ENCODE measurements around the gene TMEM163.

The TMEM163 gene

GRCh38 chr2:134527381-134527780 lies 191.4 kb downstream of the TMEM163 start:
- Histone ChIP-seq H4K91ac (ENCODE audit: low read length) (no peak overlapping the region), H3K9ac (ENCODE audit: low read length) (no peak overlapping the region), H3K27ac (ENCODE audit: low read length, poor library complexity, severe bottlenecking) (no peak overlapping the region), H3K14ac (ENCODE audit: low read length in 2 of 2) (no peak overlapping the region), H2BK15ac (ENCODE audit: low read depth, poor library complexity, severe bottlenecking) (no peak overlapping the region), H2BK120ac (ENCODE audit: low read depth, low read length) (no peak overlapping the region), H4K8ac (ENCODE audit: low read length) (no peak overlapping the region), H3K36me3 (ENCODE audit: control insufficient read depth in 1 of 2, insufficient read depth in 2 of 2, low read depth in 1 of 2, low read length in 2 of 2) (peaks cover 0 to 3% of the 10 kb centered on the region in 2 experiments), H2BK12ac (ENCODE audit: low read length in 2 of 2) (no peak overlapping the region), H2BK5ac (ENCODE audit: low read depth, low read length, poor library complexity, severe bottlenecking) (no peak overlapping the region), H2AK5ac (ENCODE audit: low read length, severe bottlenecking) (no peak overlapping the region), H3K18ac (ENCODE audit: low read depth in 1 of 2, low read length in 2 of 2) (no peak overlapping the region), H3K23ac (ENCODE audit: low read length in 2 of 2) (no peak overlapping the region), H3K27me3 (ENCODE audit: control insufficient read depth in 1 of 2, insufficient read depth in 1 of 2, low read length in 2 of 2) (peaks cover 0 to 30% of the 10 kb centered on the region in 2 experiments), H3K79me1 (replicated peaks; ENCODE audit: low read length, poor library complexity, severe bottlenecking) (peaks cover 20% of the 10 kb centered on the region), H3K4me3 (ENCODE audit: insufficient read depth in 1 of 2, low read depth in 1 of 2, low read length in 2 of 2) (no peak overlapping the region), H3K4me2 (ENCODE audit: low read length, poor library complexity, severe bottlenecking) (peak overlapping the region; percentile 51), H2AFZ (ENCODE audit: low read depth, low read length) (no peak overlapping the region), H3K4ac (ENCODE audit: low read depth in 1 of 2, low read length in 2 of 2) (no peak overlapping the region), H3K4me1 (ENCODE audit: control insufficient read depth, insufficient read depth, low read depth, low read length) (peaks cover 3% of the 10 kb centered on the region), H3K9me3 (ENCODE audit: control insufficient read depth, low read length) (no peaks in the 10 kb centered on the region)
- 32% methylated on average over 5 of the region's 6 CpGs for WGBS
- peak; percentile 3 for DNase-seq

GRCh38 chr2:134522496-134523455 lies 196.0 kb downstream of the TMEM163 start:
- peaks cover 0 to 3% of the 10 kb centered on the region in 2 experiments for H3K36me3 ChIP-seq (ENCODE audit: control insufficient read depth in 1 of 2, insufficient read depth in 2 of 2, low read depth in 1 of 2, low read length in 2 of 2)
- H3K27ac ChIP-seq (ENCODE audit: low read length, poor library complexity, severe bottlenecking) = no peak overlapping the region
- H2BK15ac ChIP-seq (ENCODE audit: low read depth, poor library complexity, severe bottlenecking) = no peak overlapping the region
- no peak overlapping the region for H2AK5ac ChIP-seq (ENCODE audit: low read length, severe bottlenecking)
- no peak overlapping the region for H2BK120ac ChIP-seq (ENCODE audit: low read depth, low read length)
- no peak overlapping the region for H3K23ac ChIP-seq (ENCODE audit: low read length in 2 of 2)
- no peak overlapping the region for H3K9ac ChIP-seq (ENCODE audit: low read length)
- peaks cover 0 to 42% of the 10 kb centered on the region in 2 experiments for H3K27me3 ChIP-seq (ENCODE audit: control insufficient read depth in 1 of 2, insufficient read depth in 1 of 2, low read length in 2 of 2)
- H2BK12ac ChIP-seq (ENCODE audit: low read length in 2 of 2) = no peak overlapping the region
- H3K4me2 ChIP-seq (ENCODE audit: low read length, poor library complexity, severe bottlenecking) = no peak overlapping the region
- no peak for DNase-seq
- H3K18ac ChIP-seq (ENCODE audit: low read depth in 1 of 2, low read length in 2 of 2) = no peak overlapping the region
- 88% methylated on average over 11 of the region's 13 CpGs for WGBS
- H2BK5ac ChIP-seq (ENCODE audit: low read depth, low read length, poor library complexity, severe bottlenecking) = no peak overlapping the region
- no peak overlapping the region for H4K91ac ChIP-seq (ENCODE audit: low read length)
- peaks cover 4% of the 10 kb centered on the region for H3K4me1 ChIP-seq (ENCODE audit: control insufficient read depth, insufficient read depth, low read depth, low read length)
- H4K8ac ChIP-seq (ENCODE audit: low read length) = no peak overlapping the region
- no peak overlapping the region for H3K14ac ChIP-seq (ENCODE audit: low read length in 2 of 2)
- no peak overlapping the region for H2AFZ ChIP-seq (ENCODE audit: low read depth, low read length)
- peaks cover 20% of the 10 kb centered on the region for H3K79me1 ChIP-seq (replicated peaks; ENCODE audit: low read length, poor library complexity, severe bottlenecking)
- no peak overlapping the region for H3K4me3 ChIP-seq (ENCODE audit: insufficient read depth in 1 of 2, low read depth in 1 of 2, low read length in 2 of 2)
- H3K4ac ChIP-seq (ENCODE audit: low read depth in 1 of 2, low read length in 2 of 2) = no peak overlapping the region
- H3K9me3 ChIP-seq (ENCODE audit: control insufficient read depth, low read length) = no peaks in the 10 kb centered on the region

GRCh38 chr2:134518101-134518500 lies 200.7 kb downstream of the TMEM163 start:
- no peak for DNase-seq
- Histone ChIP-seq H3K4me2 (ENCODE audit: low read length, poor library complexity, severe bottlenecking) (no peak overlapping the region), H3K4me1 (ENCODE audit: control insufficient read depth, insufficient read depth, low read depth, low read length) (peaks cover 3% of the 10 kb centered on the region), H3K14ac (ENCODE audit: low read length in 2 of 2) (no peak overlapping the region), H4K8ac (ENCODE audit: low read length) (no peak overlapping the region), H3K9me3 (ENCODE audit: control insufficient read depth, low read length) (no peaks in the 10 kb centered on the region), H4K91ac (ENCODE audit: low read length) (no peak overlapping the region), H2BK120ac (ENCODE audit: low read depth, low read length) (no peak overlapping the region), H3K27ac (ENCODE audit: low read length, poor library complexity, severe bottlenecking) (no peak overlapping the region), H3K36me3 (ENCODE audit: control insufficient read depth in 1 of 2, insufficient read depth in 2 of 2, low read depth in 1 of 2, low read length in 2 of 2) (peaks cover 0 to 11% of the 10 kb centered on the region in 2 experiments), H3K79me1 (replicated peaks; ENCODE audit: low read length, poor library complexity, severe bottlenecking) (peaks cover 20% of the 10 kb centered on the region), H3K23ac (ENCODE audit: low read length in 2 of 2) (no peak overlapping the region), H3K9ac (ENCODE audit: low read length) (no peak overlapping the region), H2BK12ac (ENCODE audit: low read length in 2 of 2) (no peak overlapping the region), H2BK5ac (ENCODE audit: low read depth, low read length, poor library complexity, severe bottlenecking) (no peak overlapping the region), H2AFZ (ENCODE audit: low read depth, low read length) (no peak overlapping the region), H2AK5ac (ENCODE audit: low read length, severe bottlenecking) (no peak overlapping the region), H2BK15ac (ENCODE audit: low read depth, poor library complexity, severe bottlenecking) (no peak overlapping the region), H3K4ac (ENCODE audit: low read depth in 1 of 2, low read length in 2 of 2) (no peak overlapping the region), H3K18ac (ENCODE audit: low read depth in 1 of 2, low read length in 2 of 2) (no peak overlapping the region), H3K27me3 (ENCODE audit: control insufficient read depth in 1 of 2, insufficient read depth in 1 of 2, low read length in 2 of 2) (peaks cover 0 to 29% of the 10 kb centered on the region in 2 experiments), H3K4me3 (ENCODE audit: insufficient read depth in 1 of 2, low read depth in 1 of 2, low read length in 2 of 2) (no peak overlapping the region)
- 89% methylated on average over 2 of the region's 2 CpGs for WGBS

- H3K27ac ChIP-seq (ENCODE audit: low read length, poor library complexity, severe bottlenecking) = no peak overlapping the region
- no peak overlapping the region for H3K9ac ChIP-seq (ENCODE audit: low read length)
- H3K27me3 ChIP-seq (ENCODE audit: control insufficient read depth in 1 of 2, insufficient read depth in 1 of 2, low read length in 2 of 2) = peaks cover 0 to 18% of the 10 kb centered on the region in 2 experiments
- no peak overlapping the region for H2BK15ac ChIP-seq (ENCODE audit: low read depth, poor library complexity, severe bottlenecking)
- H3K4me3 ChIP-seq (ENCODE audit: insufficient read depth in 1 of 2, low read depth in 1 of 2, low read length in 2 of 2) = no peak overlapping the region
- 68% methylated on average over 4 of the region's 5 CpGs for WGBS
- H3K4ac ChIP-seq (ENCODE audit: low read depth in 1 of 2, low read length in 2 of 2) = no peak overlapping the region
- no peak for DNase-seq
- no peak overlapping the region for H2BK120ac ChIP-seq (ENCODE audit: low read depth, low read length)
- no peak overlapping the region for H2AFZ ChIP-seq (ENCODE audit: low read depth, low read length)
- no peak overlapping the region for H2BK5ac ChIP-seq (ENCODE audit: low read depth, low read length, poor library complexity, severe bottlenecking)
- no peak overlapping the region for H4K91ac ChIP-seq (ENCODE audit: low read length)
- H3K79me1 ChIP-seq (replicated peaks; ENCODE audit: low read length, poor library complexity, severe bottlenecking) = peaks cover 20% of the 10 kb centered on the region
- peaks cover 0 to 19% of the 10 kb centered on the region in 2 experiments for H3K36me3 ChIP-seq (ENCODE audit: control insufficient read depth in 1 of 2, insufficient read depth in 2 of 2, low read depth in 1 of 2, low read length in 2 of 2)
- H3K4me1 ChIP-seq (ENCODE audit: control insufficient read depth, insufficient read depth, low read depth, low read length) = peaks cover 2% of the 10 kb centered on the region
- no peak overlapping the region for H3K4me2 ChIP-seq (ENCODE audit: low read length, poor library complexity, severe bottlenecking)
- no peak overlapping the region for H4K8ac ChIP-seq (ENCODE audit: low read length)
- no peak overlapping the region for H3K18ac ChIP-seq (ENCODE audit: low read depth in 1 of 2, low read length in 2 of 2)
- H3K23ac ChIP-seq (ENCODE audit: low read length in 2 of 2) = no peak overlapping the region
- no peaks in the 10 kb centered on the region for H3K9me3 ChIP-seq (ENCODE audit: control insufficient read depth, low read length)
- no peak overlapping the region for H2BK12ac ChIP-seq (ENCODE audit: low read length in 2 of 2)
- no peak overlapping the region for H3K14ac ChIP-seq (ENCODE audit: low read length in 2 of 2)
- no peak overlapping the region for H2AK5ac ChIP-seq (ENCODE audit: low read length, severe bottlenecking)
Measured at GRCh38 chr2:134515137-134515536, 203.7 kb downstream of the TMEM163 start.

All from mesenchymal stem cell (in vitro differentiated cells and primary cell).